ENCODE results near the gene SDK1.

Gene SDK1

GRCh38 chr7:3598854-3599253 is 297.8 kb downstream of the SDK1 start:
- TF ChIP-seq CTCF (IDR thresholded peaks at IDR 0.05; ENCODE audit: low read depth, low read length) (no peak), POLR2A (IDR thresholded peaks at IDR 0.05; ENCODE audit: extremely low read depth, insufficient read length) (no peak), MYC (IDR thresholded peaks at IDR 0.05; ENCODE audit: low read depth, low read length) (no peak), MAX (IDR thresholded peaks at IDR 0.05; ENCODE audit: low read depth, low read length) (no peak)
- no peak overlapping the region for H3K4me3 ChIP-seq (ENCODE audit: low read depth, low read length)
- no peak for DNase-seq (ENCODE audit: low read depth)

GRCh38 chr7:3605222-3605621 is 304.2 kb downstream of the SDK1 start:
- H3K4me3 ChIP-seq (ENCODE audit: low read depth, low read length): no peak overlapping the region
- TF ChIP-seq MYC (IDR thresholded peaks at IDR 0.05; ENCODE audit: low read depth, low read length) (no peak), POLR2A (IDR thresholded peaks at IDR 0.05; ENCODE audit: extremely low read depth, insufficient read length) (no peak), CTCF (IDR thresholded peaks at IDR 0.05; ENCODE audit: low read depth, low read length) (no peak), MAX (IDR thresholded peaks at IDR 0.05; ENCODE audit: low read depth, low read length) (no peak)
- no peak for DNase-seq (ENCODE audit: low read depth)

GRCh38 chr7:3606436-3606835 is 305.4 kb downstream of the SDK1 start:
- no peak overlapping the region for H3K4me3 ChIP-seq (ENCODE audit: low read depth, low read length)
- TF ChIP-seq CTCF (IDR thresholded peaks at IDR 0.05; ENCODE audit: low read depth, low read length): no peak
- no peak for TF ChIP-seq POLR2A (IDR thresholded peaks at IDR 0.05; ENCODE audit: extremely low read depth, insufficient read length)
- TF ChIP-seq MAX (IDR thresholded peaks at IDR 0.05; ENCODE audit: low read depth, low read length): no peak
- TF ChIP-seq MYC (IDR thresholded peaks at IDR 0.05; ENCODE audit: low read depth, low read length): no peak
- DNase-seq (ENCODE audit: low read depth): no peak

DNA sequence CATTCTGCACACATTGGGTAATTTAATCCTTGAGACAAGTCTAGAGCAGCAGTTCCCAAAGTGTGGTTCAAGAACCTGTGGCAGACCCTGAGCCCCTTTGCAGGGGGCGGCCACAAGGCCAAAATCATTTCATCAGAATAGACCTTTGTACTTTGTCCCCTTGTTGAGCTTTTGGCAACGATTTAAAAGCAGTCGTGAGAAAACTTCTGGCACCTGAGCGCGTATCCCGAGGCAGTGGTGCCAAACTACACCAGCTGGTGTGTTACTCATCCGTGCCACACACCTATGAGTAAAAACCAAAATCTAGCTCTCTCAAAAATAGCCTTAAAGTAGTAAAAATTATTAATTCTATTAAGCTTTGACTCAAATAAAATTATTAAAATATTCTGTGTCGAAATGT is 306.8 kb downstream of the SDK1 start:
- TF ChIP-seq CTCF (IDR thresholded peaks at IDR 0.05; ENCODE audit: low read depth, low read length) (no peak), MAX (IDR thresholded peaks at IDR 0.05; ENCODE audit: low read depth, low read length) (no peak), POLR2A (IDR thresholded peaks at IDR 0.05; ENCODE audit: extremely low read depth, insufficient read length) (no peak), MYC (IDR thresholded peaks at IDR 0.05; ENCODE audit: low read depth, low read length) (no peak)
- no peak for DNase-seq (ENCODE audit: low read depth)
- no peak overlapping the region for H3K4me3 ChIP-seq (ENCODE audit: low read depth, low read length)

DNA sequence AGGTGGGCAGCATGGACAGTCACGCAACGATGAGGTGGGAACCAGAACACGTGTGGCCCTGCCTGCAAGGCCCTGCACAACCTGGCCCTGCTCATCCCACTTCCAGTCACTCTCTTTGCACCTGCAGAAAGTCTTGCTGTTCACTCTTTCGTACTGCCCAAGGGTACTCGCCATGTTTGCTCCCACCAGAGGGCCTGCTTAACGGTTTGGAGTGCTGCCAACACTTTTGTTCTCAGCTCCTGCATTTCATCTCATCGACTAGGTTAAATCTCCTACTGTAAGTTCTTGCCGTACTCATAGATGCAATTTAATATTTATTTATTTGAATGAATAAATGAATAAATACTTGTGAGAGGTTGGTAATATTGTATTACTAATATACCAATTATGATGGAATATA is 315.3 kb downstream of the SDK1 start:
- no peak for DNase-seq (ENCODE audit: low read depth)
- TF ChIP-seq MYC (IDR thresholded peaks at IDR 0.05; ENCODE audit: low read depth, low read length) (no peak), POLR2A (IDR thresholded peaks at IDR 0.05; ENCODE audit: extremely low read depth, insufficient read length) (no peak), CTCF (IDR thresholded peaks at IDR 0.05; ENCODE audit: low read depth, low read length) (no peak), MAX (IDR thresholded peaks at IDR 0.05; ENCODE audit: low read depth, low read length) (no peak)
- H3K4me3 ChIP-seq (ENCODE audit: low read depth, low read length): no peak overlapping the region

GRCh38 chr7:3630081-3630480 is 329.0 kb downstream of the SDK1 start:
- DNase-seq (ENCODE audit: low read depth): no peak
- TF ChIP-seq POLR2A (IDR thresholded peaks at IDR 0.05; ENCODE audit: extremely low read depth, insufficient read length) (no peak), MYC (IDR thresholded peaks at IDR 0.05; ENCODE audit: low read depth, low read length) (no peak), MAX (IDR thresholded peaks at IDR 0.05; ENCODE audit: low read depth, low read length) (no peak), CTCF (IDR thresholded peaks at IDR 0.05; ENCODE audit: low read depth, low read length) (no peak)
- no peak overlapping the region for H3K4me3 ChIP-seq (ENCODE audit: low read depth, low read length)

Data from NB4 (cell line).